Peyer's patch (tissue), 4 donors: ENCODE measurements around the gene DZANK1.

Experiments
- CTCF ChIP-seq, 6 experiments: fragments of 450-650 bp in 4 of 6; fragments of 200-600 bp in 2 of 6; sonication (generic) in 1 of 6; IDR thresholded peaks; one replicate each; pipeline ENCODE4 v1.5.1; 2017 to 2019; ENCODE audit warnings: antibody characterized with exemption in 6 of 6, mild to moderate bottlenecking in 3 of 6, moderate library complexity in 1 of 6
- POLR2A ChIP-seq, 2 donors: fragments of 450-650 bp; IDR thresholded peaks; one replicate each; pipeline ENCODE4 v1.5.1; 2017; ENCODE audit warnings: antibody characterized with exemption in 2 of 2, mild to moderate bottlenecking in 2 of 2, moderate library complexity in 2 of 2

GRCh38 chr20:18405826-18406225 is 61.0 kb downstream of the DZANK1 start:
- TF ChIP-seq CTCF (IDR thresholded peaks at IDR 0.05) (no peak), POLR2A (IDR thresholded peaks at IDR 0.05) (no peak)
